Calu3 (cell line): ENCODE data around the gene CPNE9. TPM values are rescaled to one million over a fixed set of nuclear protein-coding genes. Genes with fewer than 3 reads are reported as not detected.
A peak's percentile ranks its signal among the peaks of the same experiment; 100 is the strongest.

ENCODE experiments used
- BruUV-seq: library from RNA; stranded (reverse); fragments of 400-500 nt; replicated peaks from 2 replicates; lab custom pipeline; 2021; lab: Mats Ljungman, UMichigan
- CTCF ChIA-PET: fragments of 300-600 bp; sonication (Branson Sonifier 250); formaldehyde crosslinking; loops from one replicate; lab custom pipeline; 2022; ENCODE audit warnings: antibody characterized with exemption; lab: Charles Lee
- DNase-seq: peaks from one replicate; pipeline ENCODE4 v3.0.0; 2022
- H3K27ac Mint-ChIP-seq: one replicate; pipeline ENCODE4 v1.8.0; 2022; ENCODE audit warnings: mixed read lengths; ENCODE audit not compliant: unreplicated experiment
- H3K27me3 Mint-ChIP-seq: one replicate; pipeline ENCODE4 v1.8.0; 2022; ENCODE audit warnings: mixed read lengths; ENCODE audit not compliant: unreplicated experiment
- H3K36me3 Mint-ChIP-seq: one replicate; pipeline ENCODE4 v1.8.0; 2022; ENCODE audit warnings: mild to moderate bottlenecking, moderate library complexity, mixed read lengths; ENCODE audit not compliant: insufficient read depth, unreplicated experiment
- H3K4me1 Mint-ChIP-seq: one replicate; pipeline ENCODE4 v1.8.0; 2022; ENCODE audit warnings: mild to moderate bottlenecking, low read depth, mixed read lengths; ENCODE audit not compliant: unreplicated experiment
- H3K4me3 Mint-ChIP-seq: one replicate; pipeline ENCODE4 v1.8.0; 2022; ENCODE audit warnings: mild to moderate bottlenecking, low read depth, moderate library complexity, mixed read lengths; ENCODE audit not compliant: unreplicated experiment
- H3K9me3 Mint-ChIP-seq: one replicate; pipeline ENCODE4 v1.8.0; 2022; ENCODE audit warnings: low read depth, mixed read lengths; ENCODE audit not compliant: unreplicated experiment
- CTCF ChIP-seq: fragments of 200-600 bp; IDR thresholded peaks from one replicate; pipeline ENCODE4 v1.8.0; 2022; ENCODE audit warnings: antibody characterized with exemption; ENCODE audit not compliant: unreplicated experiment
- intact Hi-C: fragments of 100-400 bp; cut with micrococcal nuclease; formaldehyde crosslinking; loops from one replicate; pipeline ENCODE4 v1.10.0; 2022; ENCODE audit not compliant: unreplicated experiment
- total RNA-seq: library from RNA; stranded (reverse); gene quantifications from 2 replicates; pipeline ENCODE4 v1.2.3, GENCODE V29; 2022

The CPNE9 gene
- total RNA-seq, 1 experiment from 2014 or later, result not detected

DNA sequence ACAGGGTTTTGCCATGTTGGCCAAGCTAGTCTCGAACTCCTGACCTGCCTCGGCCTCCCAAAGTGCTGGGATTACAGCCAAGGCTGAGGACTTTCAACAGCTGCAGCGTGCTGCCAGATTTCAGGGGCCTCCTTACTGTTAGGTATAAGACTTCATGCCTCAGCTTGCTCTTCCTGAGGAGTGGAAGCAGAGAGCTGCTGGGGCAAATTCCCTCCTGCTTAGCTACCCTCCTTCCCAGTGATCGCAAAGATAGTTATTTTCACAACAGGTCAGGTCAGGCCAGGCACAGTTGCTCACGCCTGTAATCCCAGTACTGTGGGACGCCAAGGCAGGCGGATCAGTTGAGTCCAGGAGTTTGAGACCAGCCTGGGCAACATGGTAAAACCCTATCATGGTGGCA lies 2.6 kb upstream of the CPNE9 start:
- no peak for DNase-seq
- no TSS peak for BruUV-seq
- CTCF ChIA-PET, result interaction anchor here (1.0 kb wide), 1 partner anchor 10 kb away, joined by 3 read pairs; no protein-coding TSS in a partner anchor
- no peak overlapping the region for H3K4me3 Mint-ChIP-seq
- no peaks in the 10 kb centered on the region for H3K4me1 Mint-ChIP-seq
- H3K27ac Mint-ChIP-seq, result no peak overlapping the region
- H3K36me3 Mint-ChIP-seq, result peaks cover 15% of the 10 kb centered on the region
- H3K27me3 Mint-ChIP-seq, result peaks cover 15% of the 10 kb centered on the region
- no peak for TF ChIP-seq CTCF
- no peaks in the 10 kb centered on the region for H3K9me3 Mint-ChIP-seq
- intact Hi-C loops, result no loop called here

DNA sequence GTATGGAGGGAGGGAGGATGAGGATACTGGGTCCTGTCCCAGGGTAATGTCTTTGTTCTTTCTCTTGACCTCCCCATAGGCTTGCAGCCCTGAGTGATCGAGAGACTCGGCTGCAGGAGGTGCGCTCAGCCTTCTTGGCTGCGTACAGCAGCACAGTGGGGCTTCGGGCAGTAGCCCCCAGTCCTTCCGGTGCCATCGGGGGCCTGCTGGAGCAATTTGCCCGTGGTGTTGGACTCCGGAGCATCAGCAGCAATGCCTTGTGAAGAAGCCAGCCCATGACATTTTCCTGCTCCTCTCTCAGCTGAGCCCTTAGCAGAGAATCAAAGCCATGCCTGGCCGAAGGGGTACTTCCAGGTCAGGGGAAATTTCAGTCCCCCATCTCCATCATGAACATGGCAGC lies 1.9 kb upstream of the CPNE9 start:
- intact Hi-C loops, result no loop called here
- CTCF ChIA-PET, result no interaction called here
- Mint-ChIP-seq H3K36me3 (peaks cover 15% of the 10 kb centered on the region), H3K27ac (no peak overlapping the region), H3K9me3 (no peaks in the 10 kb centered on the region), H3K27me3 (peaks cover 22% of the 10 kb centered on the region), H3K4me3 (no peak overlapping the region), H3K4me1 (no peaks in the 10 kb centered on the region)
- BruUV-seq, result no TSS peak
- DNase-seq, result no peak
- no peak for TF ChIP-seq CTCF

GRCh38 chr3:9703240-9703639 lies 393 bp upstream of the CPNE9 start:
- no peak for DNase-seq
- Mint-ChIP-seq H3K27me3 (peaks cover 37% of the 10 kb centered on the region), H3K4me3 (no peak overlapping the region), H3K4me1 (no peaks in the 10 kb centered on the region), H3K27ac (no peak overlapping the region), H3K9me3 (no peaks in the 10 kb centered on the region), H3K36me3 (peaks cover 15% of the 10 kb centered on the region)
- no peak for TF ChIP-seq CTCF
- intact Hi-C loops, result no loop called here
- CTCF ChIA-PET, result no interaction called here
- BruUV-seq, result no TSS peak

GRCh38 chr3:9704347-9705322 lies 1.0 kb downstream of the CPNE9 start:
- H3K4me1 Mint-ChIP-seq, result no peaks in the 10 kb centered on the region
- intact Hi-C loops, result no loop called here
- TF ChIP-seq CTCF, result no peak
- peak; percentile 47 for DNase-seq
- peaks cover 15% of the 10 kb centered on the region for H3K36me3 Mint-ChIP-seq
- H3K4me3 Mint-ChIP-seq, result peak overlapping the region; percentile 65
- no peaks in the 10 kb centered on the region for H3K9me3 Mint-ChIP-seq
- BruUV-seq, result no TSS peak
- CTCF ChIA-PET, result no interaction called here
- H3K27me3 Mint-ChIP-seq, result peaks cover 44% of the 10 kb centered on the region
- H3K27ac Mint-ChIP-seq, result no peak overlapping the region
